GM23338 (cell line): ENCODE measurements around the gene ERMN. TPM values are rescaled to one million over a fixed set of nuclear protein-coding genes. Genes with fewer than 3 reads are reported as not detected.

Experiments used
- ATAC-seq: fragments of 200-7000 bp; cut with Tn5 transposase; 3 replicates; pipeline ENCODE4 v1.9.1; 2020
- DNase-seq: peaks from one replicate; pipeline ENCODE4 v3.0.0-alpha.2; 2015; ENCODE audit warnings: low spot score
- H2AFZ ChIP-seq: fragments of 200-600 bp; sonication (generic); 2 replicates; pipeline ENCODE4 v1.8.0; 2016; ENCODE audit warnings: antibody characterized with exemption, mild to moderate bottlenecking, moderate library complexity
- H3F3A ChIP-seq: fragments of 200-600 bp; sonication (generic); replicated peaks from 2 replicates; pipeline ENCODE4 v1.8.0; 2017; ENCODE audit warnings: antibody characterized with exemption, mixed run types, low read depth
- H3K27ac ChIP-seq: fragments of 200-600 bp; sonication (generic); 2 replicates; pipeline ENCODE4 v1.6.1; 2016; ENCODE audit warnings: low read depth
- H3K27me3 ChIP-seq: fragments of 200-600 bp; sonication (generic); 2 replicates; pipeline ENCODE4 v1.8.0; 2016; ENCODE audit warnings: mild to moderate bottlenecking, mixed run types, moderate library complexity; ENCODE audit not compliant: insufficient read depth
- H3K36me3 ChIP-seq: fragments of 200-600 bp; sonication (generic); 2 replicates; pipeline ENCODE4 v1.8.0; 2016; ENCODE audit warnings: mild to moderate bottlenecking; ENCODE audit not compliant: insufficient read depth
- H3K4me1 ChIP-seq: fragments of 200-600 bp; sonication (generic); 2 replicates; pipeline ENCODE4 v1.8.0; 2016; ENCODE audit warnings: mild to moderate bottlenecking, moderate library complexity; ENCODE audit not compliant: insufficient read depth
- H3K4me2 ChIP-seq: fragments of 200-600 bp; sonication (generic); 2 replicates; pipeline ENCODE4 v1.7.1; 2017; ENCODE audit warnings: mixed run types
- H3K4me3 ChIP-seq: fragments of 200-600 bp; sonication (generic); 2 replicates; pipeline ENCODE4 v1.6.1; 2016; ENCODE audit warnings: mixed run types
- H3K79me2 ChIP-seq: fragments of 200-600 bp; sonication (generic); replicated peaks from 2 replicates; pipeline ENCODE4 v1.8.0; 2017; ENCODE audit warnings: mild to moderate bottlenecking; ENCODE audit not compliant: insufficient read depth
- H3K9me2 ChIP-seq: fragments of 200-600 bp; sonication (generic); 2 replicates; pipeline ENCODE4 v1.8.0; 2017; ENCODE audit not compliant: insufficient read depth
- H4K20me1 ChIP-seq: fragments of 200-600 bp; sonication (generic); replicated peaks from 2 replicates; pipeline ENCODE4 v1.8.0; 2017; ENCODE audit warnings: mild to moderate bottlenecking; ENCODE audit not compliant: insufficient read depth
- H3K27ac Mint-ChIP-seq: 2 replicates; pipeline ENCODE4 v1.8.0; 2020; ENCODE audit warnings: inconsistent platforms, mild to moderate bottlenecking, moderate library complexity, mixed read lengths
- H3K27me3 Mint-ChIP-seq: 3 replicates; pipeline ENCODE4 v1.8.0; 2022; ENCODE audit warnings: low read depth, mild to moderate bottlenecking, moderate library complexity, mixed read lengths, inconsistent platforms; ENCODE audit not compliant: insufficient read depth, poor library complexity
- H3K36me3 Mint-ChIP-seq: 3 replicates; pipeline ENCODE4 v1.8.0; 2021; ENCODE audit warnings: low read depth, mild to moderate bottlenecking, inconsistent platforms, moderate library complexity, mixed read lengths
- H3K4me1 Mint-ChIP-seq: 3 replicates; pipeline ENCODE4 v1.8.0; 2020; ENCODE audit warnings: mild to moderate bottlenecking, inconsistent platforms, mixed read lengths
- H3K4me3 Mint-ChIP-seq: 3 replicates; pipeline ENCODE4 v1.8.0; 2021; ENCODE audit warnings: moderate library complexity, mild to moderate bottlenecking, inconsistent platforms, mixed read lengths
- H3K9me3 Mint-ChIP-seq: 3 replicates; pipeline ENCODE4 v1.8.0; 2020; ENCODE audit warnings: moderate library complexity, mild to moderate bottlenecking, inconsistent platforms, mixed read lengths
- CREB1 ChIP-seq: fragments of 250-450 bp; sonication (Bioruptor Pico); IDR thresholded peaks from 2 replicates; pipeline ENCODE4 v1.5.0; 2020; ENCODE audit warnings: low read depth, mild to moderate bottlenecking, moderate library complexity
- JUNB ChIP-seq: IDR thresholded peaks from one replicate; pipeline ENCODE4 v1.6.1; 2016; ENCODE audit warnings: antibody characterized with exemption; ENCODE audit not compliant: unreplicated experiment
- NANOG ChIP-seq: IDR thresholded peaks from 2 replicates; pipeline ENCODE4 v1.6.1; 2016; ENCODE audit warnings: antibody characterized with exemption, borderline replicate concordance
- POLR2AphosphoS5 ChIP-seq: IDR thresholded peaks from 2 replicates; pipeline ENCODE4 v1.6.1; 2016; ENCODE audit warnings: antibody characterized with exemption, low read depth
- ZNF114 ChIP-seq: fragments of 250-450 bp; sonication (Bioruptor Pico); IDR thresholded peaks from 2 replicates; pipeline ENCODE4 v1.5.0; 2020; ENCODE audit warnings: mild to moderate bottlenecking, moderate library complexity
- polyA plus RNA-seq: library from polyadenylated mRNA; unstranded; fragments of >200 nt; fragmentation: Nextera tagmentation; extraction: Ambion mirVana; gene quantifications from 2 replicates; pipeline ENCODE4 v1.2.1, GENCODE V29; 2016
- total RNA-seq: library from RNA; depleted of rRNA; stranded (reverse); fragments of >200 nt; shearing (Covaris generic); gene quantifications from 2 replicates; pipeline ENCODE4 v1.2.3, GENCODE V29; 2014
- TF ChIP-seq, protein P1 (sequence below): fragments of 250-450 bp; sonication (Bioruptor Pico); IDR thresholded peaks from 2 replicates; pipeline ENCODE4 v1.5.0; 2020; ENCODE audit warnings: mild to moderate bottlenecking, moderate library complexity

Gene ERMN
- total and polyA plus RNA-seq, 2 experiments from 2014 or later: 0.35 to 0.44 TPM

DNA sequence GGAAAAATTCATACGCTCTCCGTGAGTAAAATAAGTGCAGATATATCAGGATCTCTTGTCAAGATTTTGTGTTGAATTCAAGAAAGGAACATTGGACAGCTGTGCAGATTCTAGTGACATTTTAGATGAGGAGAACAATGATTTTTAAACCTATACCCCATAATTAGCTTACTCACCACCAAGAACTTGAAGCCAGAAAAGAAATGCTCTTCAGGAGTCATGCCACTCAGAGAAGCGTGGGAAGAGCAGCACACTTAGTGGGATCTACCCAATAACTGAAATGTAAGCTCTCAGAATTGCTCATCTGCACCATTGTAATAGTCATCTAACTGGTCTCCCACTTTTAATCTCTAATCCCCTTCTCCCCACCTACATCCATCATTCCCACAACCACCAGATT, 9.2 kb upstream of the ERMN start (continued):
- no peak for TF ChIP-seq NANOG
- TF ChIP-seq, protein P1, sequence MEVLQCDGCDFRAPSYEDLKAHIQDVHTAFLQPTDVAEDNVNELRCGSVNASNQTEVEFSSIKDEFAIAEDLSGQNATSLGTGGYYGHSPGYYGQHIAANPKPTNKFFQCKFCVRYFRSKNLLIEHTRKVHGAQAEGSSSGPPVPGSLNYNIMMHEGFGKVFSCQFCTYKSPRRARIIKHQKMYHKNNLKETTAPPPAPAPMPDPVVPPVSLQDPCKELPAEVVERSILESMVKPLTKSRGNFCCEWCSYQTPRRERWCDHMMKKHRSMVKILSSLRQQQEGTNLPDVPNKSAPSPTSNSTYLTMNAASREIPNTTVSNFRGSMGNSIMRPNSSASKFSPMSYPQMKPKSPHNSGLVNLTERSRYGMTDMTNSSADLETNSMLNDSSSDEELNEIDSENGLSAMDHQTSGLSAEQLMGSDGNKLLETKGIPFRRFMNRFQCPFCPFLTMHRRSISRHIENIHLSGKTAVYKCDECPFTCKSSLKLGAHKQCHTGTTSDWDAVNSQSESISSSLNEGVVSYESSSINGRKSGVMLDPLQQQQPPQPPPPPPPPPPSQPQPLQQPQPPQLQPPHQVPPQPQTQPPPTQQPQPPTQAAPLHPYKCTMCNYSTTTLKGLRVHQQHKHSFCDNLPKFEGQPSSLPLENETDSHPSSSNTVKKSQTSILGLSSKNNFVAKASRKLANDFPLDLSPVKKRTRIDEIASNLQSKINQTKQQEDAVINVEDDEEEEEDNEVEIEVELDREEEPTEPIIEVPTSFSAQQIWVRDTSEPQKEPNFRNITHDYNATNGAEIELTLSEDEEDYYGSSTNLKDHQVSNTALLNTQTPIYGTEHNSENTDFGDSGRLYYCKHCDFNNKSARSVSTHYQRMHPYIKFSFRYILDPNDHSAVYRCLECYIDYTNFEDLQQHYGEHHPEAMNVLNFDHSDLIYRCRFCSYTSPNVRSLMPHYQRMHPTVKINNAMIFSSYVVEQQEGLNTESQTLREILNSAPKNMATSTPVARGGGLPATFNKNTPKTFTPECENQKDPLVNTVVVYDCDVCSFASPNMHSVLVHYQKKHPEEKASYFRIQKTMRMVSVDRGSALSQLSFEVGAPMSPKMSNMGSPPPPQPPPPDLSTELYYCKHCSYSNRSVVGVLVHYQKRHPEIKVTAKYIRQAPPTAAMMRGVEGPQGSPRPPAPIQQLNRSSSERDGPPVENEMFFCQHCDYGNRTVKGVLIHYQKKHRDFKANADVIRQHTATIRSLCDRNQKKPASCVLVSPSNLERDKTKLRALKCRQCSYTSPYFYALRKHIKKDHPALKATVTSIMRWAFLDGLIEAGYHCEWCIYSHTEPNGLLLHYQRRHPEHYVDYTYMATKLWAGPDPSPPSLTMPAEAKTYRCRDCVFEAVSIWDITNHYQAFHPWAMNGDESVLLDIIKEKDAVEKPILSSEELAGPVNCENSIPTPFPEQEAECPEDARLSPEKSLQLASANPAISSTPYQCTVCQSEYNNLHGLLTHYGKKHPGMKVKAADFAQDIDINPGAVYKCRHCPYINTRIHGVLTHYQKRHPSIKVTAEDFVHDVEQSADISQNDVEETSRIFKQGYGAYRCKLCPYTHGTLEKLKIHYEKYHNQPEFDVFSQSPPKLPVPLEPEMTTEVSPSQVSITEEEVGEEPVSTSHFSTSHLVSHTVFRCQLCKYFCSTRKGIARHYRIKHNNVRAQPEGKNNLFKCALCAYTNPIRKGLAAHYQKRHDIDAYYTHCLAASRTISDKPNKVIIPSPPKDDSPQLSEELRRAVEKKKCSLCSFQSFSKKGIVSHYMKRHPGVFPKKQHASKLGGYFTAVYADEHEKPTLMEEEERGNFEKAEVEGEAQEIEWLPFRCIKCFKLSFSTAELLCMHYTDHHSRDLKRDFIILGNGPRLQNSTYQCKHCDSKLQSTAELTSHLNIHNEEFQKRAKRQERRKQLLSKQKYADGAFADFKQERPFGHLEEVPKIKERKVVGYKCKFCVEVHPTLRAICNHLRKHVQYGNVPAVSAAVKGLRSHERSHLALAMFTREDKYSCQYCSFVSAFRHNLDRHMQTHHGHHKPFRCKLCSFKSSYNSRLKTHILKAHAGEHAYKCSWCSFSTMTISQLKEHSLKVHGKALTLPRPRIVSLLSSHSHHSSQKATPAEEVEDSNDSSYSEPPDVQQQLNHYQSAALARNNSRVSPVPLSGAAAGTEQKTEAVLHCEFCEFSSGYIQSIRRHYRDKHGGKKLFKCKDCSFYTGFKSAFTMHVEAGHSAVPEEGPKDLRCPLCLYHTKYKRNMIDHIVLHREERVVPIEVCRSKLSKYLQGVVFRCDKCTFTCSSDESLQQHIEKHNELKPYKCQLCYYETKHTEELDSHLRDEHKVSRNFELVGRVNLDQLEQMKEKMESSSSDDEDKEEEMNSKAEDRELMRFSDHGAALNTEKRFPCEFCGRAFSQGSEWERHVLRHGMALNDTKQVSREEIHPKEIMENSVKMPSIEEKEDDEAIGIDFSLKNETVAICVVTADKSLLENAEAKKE (CRISPR knock-in tag): no peak
- no peak for TF ChIP-seq JUNB
- TF ChIP-seq POLR2AphosphoS5: no peak

DNA sequence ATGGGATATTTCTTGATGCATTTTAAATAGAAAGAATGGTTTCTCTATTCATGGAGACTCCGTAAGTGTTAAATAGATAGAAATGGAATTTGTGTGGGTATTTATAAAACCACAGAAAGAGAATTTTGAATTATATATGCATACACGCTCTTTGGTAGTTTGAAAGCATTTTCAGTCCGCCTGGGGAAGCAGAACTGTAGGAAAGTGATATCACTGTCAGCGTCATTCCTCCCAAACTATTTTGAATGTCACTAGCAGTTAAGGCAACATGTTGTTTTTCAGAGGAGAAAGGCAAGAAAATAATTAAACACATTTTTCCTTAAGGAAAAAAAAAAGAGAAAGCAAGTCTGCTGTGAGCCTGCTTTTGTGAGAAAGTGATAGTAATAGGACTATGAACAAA, 8.7 kb upstream of the ERMN start:
- ATAC-seq: no peak
- H3K27ac Mint-ChIP-seq: no peak overlapping the region
- no peak overlapping the region for H3K4me3 Mint-ChIP-seq

More for the DNA sequence above, 8.7 kb upstream of the ERMN start:
- DNase-seq: no peak
- no peaks in the 10 kb centered on the region for H3K36me3 ChIP-seq
- Mint-ChIP-seq H3K4me1 (peaks cover 3% of the 10 kb centered on the region; the same call in 1 of the 3 replicates), H3K27me3 (no peaks in the 10 kb centered on the region), H3K36me3 (no peaks in the 10 kb centered on the region), H3K9me3 (no peaks in the 10 kb centered on the region)
- TF ChIP-seq ZNF114 (CRISPR knock-in tag) (no peak), CREB1 (no peak)
- no peaks in the 10 kb centered on the region for H3K4me1 ChIP-seq
- H3K4me3 ChIP-seq: no peak overlapping the region
- H3F3A ChIP-seq: no peaks in the 10 kb centered on the region
- no peaks in the 10 kb centered on the region for H3K9me2 ChIP-seq
- H4K20me1 ChIP-seq: no peaks in the 10 kb centered on the region
- no peak overlapping the region for H2AFZ ChIP-seq
- H3K27me3 ChIP-seq: no peaks in the 10 kb centered on the region
- H3K27ac ChIP-seq: no peak overlapping the region
- no peaks in the 10 kb centered on the region for H3K79me2 ChIP-seq
- no peak overlapping the region for H3K4me2 ChIP-seq
